Kidney (tissue), 14 donors: ENCODE results near the gene TSSK1B. TPM values are rescaled to one million over a fixed set of nuclear protein-coding genes. Genes with fewer than 3 reads are reported as not detected.

Experiments
- DNase-seq, 5 donors: peaks; one replicate each; pipeline ENCODE4 v3.0.0-alpha.2; 2013 to 2020
- FAIRE-seq: peaks from 2 replicates; lab custom pipeline; 2012; peaks lifted over from hg19 to GRCh38; lab: Jason Lieb, UNC
- H3K27ac ChIP-seq, 2 donors: one replicate each; pipeline ENCODE4 v1.7.0; 2013; ENCODE audit warnings: low read depth in 2 of 2, low read length in 2 of 2, inconsistent platforms in 1 of 2
- H3K27me3 ChIP-seq: one replicate; pipeline ENCODE4 v1.7.1; 2013; ENCODE audit warnings: low read length, inconsistent platforms; ENCODE audit not compliant: control insufficient read depth, insufficient read depth
- H3K36me3 ChIP-seq, 3 donors: one replicate each; pipeline versions ENCODE4 v1.7.0 to v1.7.1; 2013; ENCODE audit warnings: low read length in 3 of 3, control low read depth in 1 of 3, inconsistent platforms in 1 of 3; ENCODE audit not compliant: insufficient read depth in 3 of 3, control insufficient read depth in 2 of 3
- H3K4me1 ChIP-seq, 3 donors: one replicate each; pipeline versions ENCODE4 v1.7.0 to v1.7.1; 2013; ENCODE audit warnings: low read length in 3 of 3, inconsistent platforms in 1 of 3, low read depth in 1 of 3; ENCODE audit not compliant: control insufficient read depth in 2 of 3, insufficient read depth in 2 of 3
- H3K4me3 ChIP-seq, 3 donors: one replicate each; pipeline versions ENCODE4 v1.7.0 to v1.8.1; 2013; ENCODE audit warnings: low read length in 3 of 3, control low read depth in 1 of 3, inconsistent platforms in 1 of 3
- H3K9ac ChIP-seq, 3 donors: one replicate each; pipeline versions ENCODE4 v1.7.0 to v1.7.1; 2013; ENCODE audit warnings: low read length in 3 of 3, control low read depth in 1 of 3, inconsistent platforms in 1 of 3
- H3K9me3 ChIP-seq, 3 donors: one replicate each; pipeline versions ENCODE4 v1.7.0 to v1.7.1; 2013; ENCODE audit warnings: low read length in 3 of 3, control low read depth in 1 of 3, inconsistent platforms in 1 of 3; ENCODE audit not compliant: control insufficient read depth in 2 of 3, insufficient read depth in 1 of 3
- intact Hi-C: fragments of 100-400 bp; cut with DNase I; formaldehyde crosslinking; loops from one replicate; pipeline ENCODE4 v1.11.1; 2022
- polyA plus RNA-seq: library from polyadenylated mRNA; stranded (reverse); fragments of 350-450 nt; fragmentation: Illumina TruSeq; extraction: RNeasy Lipid Tissue Mini Kit (QIAGEN cat#74804); gene quantifications from one replicate; pipeline ENCODE4 v1.2.3, GENCODE V29; 2014; ENCODE audit warnings: low read depth, low replicate concordance; ENCODE audit not compliant: insufficient read depth
- total RNA-seq: library from RNA; stranded (reverse); fragmentation: NEBNext Ultra II Directional; extraction: Animal tissue kit (Norgen Biotek cat#: 25700); gene quantifications from one replicate; pipeline ENCODE4 v1.2.1, GENCODE V29; 2021
- TF ChIP-seq, protein P1 (sequence below): IDR thresholded peaks from 3 replicates; pipeline ENCODE4 v1.5.1; 2012; ENCODE audit warnings: mild to moderate bottlenecking, moderate library complexity, borderline replicate concordance; ENCODE audit not compliant: insufficient read depth; ENCODE audit errors: extremely low read depth
- donor health status: control.
- donor health status: control.
- donor health status: control.
- donor health status: control.
- donor health status: control.
- donor health status: DM: yes; HTN: yes; CAD: no.
- donor health status: Normal renal cell carcinoma (clear cell type).

Gene TSSK1B
- total and polyA plus RNA-seq, 2 donors from 2014 or later = 0.13 TPM; not detected in 1

DNA sequence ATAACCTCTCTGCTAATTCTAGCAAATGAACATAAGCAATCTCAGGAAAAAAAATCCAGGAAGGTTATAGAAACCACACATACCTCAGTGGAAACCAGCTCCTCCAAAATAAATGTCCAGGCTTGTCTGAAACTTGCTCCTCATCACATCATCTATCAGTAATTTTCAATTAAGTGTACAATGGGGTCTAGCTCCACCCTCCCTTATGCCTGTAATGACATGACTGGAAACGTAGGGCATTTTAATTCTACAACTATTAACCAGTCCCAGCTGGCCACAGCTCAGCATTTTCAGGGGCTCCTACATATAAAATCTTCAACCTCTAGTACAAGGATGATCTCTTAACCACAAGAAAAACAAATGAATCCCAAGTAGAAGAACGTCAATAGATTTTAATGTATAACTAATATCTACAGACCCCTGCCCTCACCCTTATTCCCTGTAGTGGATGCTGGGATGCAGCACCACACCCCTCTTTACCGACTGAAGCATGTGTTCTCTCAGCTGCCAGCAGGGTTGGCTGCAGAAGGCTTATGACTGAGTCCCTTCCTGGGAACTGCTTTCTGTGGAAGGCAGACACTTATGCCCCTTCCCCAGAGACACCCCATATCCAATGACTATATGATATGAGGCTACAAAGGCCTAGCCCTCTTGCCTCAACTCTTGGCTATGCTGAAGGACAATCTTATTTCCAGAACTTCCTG is 6.8 kb downstream of the TSSK1B start:
- no peaks in the 10 kb centered on the region for H3K9me3 ChIP-seq
- H3K9ac ChIP-seq = no peak overlapping the region
- DNase-seq (no peak), FAIRE-seq (no peak)
- H3K27ac ChIP-seq = no peak overlapping the region
- TF ChIP-seq, protein P1, sequence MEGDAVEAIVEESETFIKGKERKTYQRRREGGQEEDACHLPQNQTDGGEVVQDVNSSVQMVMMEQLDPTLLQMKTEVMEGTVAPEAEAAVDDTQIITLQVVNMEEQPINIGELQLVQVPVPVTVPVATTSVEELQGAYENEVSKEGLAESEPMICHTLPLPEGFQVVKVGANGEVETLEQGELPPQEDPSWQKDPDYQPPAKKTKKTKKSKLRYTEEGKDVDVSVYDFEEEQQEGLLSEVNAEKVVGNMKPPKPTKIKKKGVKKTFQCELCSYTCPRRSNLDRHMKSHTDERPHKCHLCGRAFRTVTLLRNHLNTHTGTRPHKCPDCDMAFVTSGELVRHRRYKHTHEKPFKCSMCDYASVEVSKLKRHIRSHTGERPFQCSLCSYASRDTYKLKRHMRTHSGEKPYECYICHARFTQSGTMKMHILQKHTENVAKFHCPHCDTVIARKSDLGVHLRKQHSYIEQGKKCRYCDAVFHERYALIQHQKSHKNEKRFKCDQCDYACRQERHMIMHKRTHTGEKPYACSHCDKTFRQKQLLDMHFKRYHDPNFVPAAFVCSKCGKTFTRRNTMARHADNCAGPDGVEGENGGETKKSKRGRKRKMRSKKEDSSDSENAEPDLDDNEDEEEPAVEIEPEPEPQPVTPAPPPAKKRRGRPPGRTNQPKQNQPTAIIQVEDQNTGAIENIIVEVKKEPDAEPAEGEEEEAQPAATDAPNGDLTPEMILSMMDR = no peak
- H3K4me1 ChIP-seq = no peaks in the 10 kb centered on the region
- H3K27me3 ChIP-seq = no peaks in the 10 kb centered on the region
- H3K36me3 ChIP-seq = no peaks in the 10 kb centered on the region
- H3K4me3 ChIP-seq = no peak overlapping the region
- intact Hi-C loops = no loop called here

DNA sequence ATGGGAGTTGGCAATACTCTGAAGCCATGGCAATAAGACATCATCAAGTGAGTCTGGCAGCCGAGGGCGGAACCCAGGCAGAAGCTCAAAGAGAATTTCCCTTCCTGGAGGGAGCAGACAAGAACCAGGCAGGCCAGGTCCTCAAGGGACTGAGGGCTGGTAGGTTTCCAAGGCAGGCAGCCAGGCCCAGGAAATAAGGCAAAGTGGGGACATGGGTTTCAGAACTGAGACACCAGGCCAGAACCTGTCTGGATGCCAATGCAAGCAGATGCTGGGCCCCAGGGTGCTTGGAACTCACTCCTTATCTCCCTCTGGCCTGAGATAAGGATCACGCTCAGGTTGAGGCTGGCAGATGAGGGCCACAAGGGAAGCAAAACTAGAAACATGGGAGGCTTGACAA is 8.9 kb downstream of the TSSK1B start:
- H3K27ac ChIP-seq = no peak overlapping the region
- H3K27me3 ChIP-seq = no peaks in the 10 kb centered on the region
- no peaks in the 10 kb centered on the region for H3K36me3 ChIP-seq
- H3K9ac ChIP-seq = no peak overlapping the region
- FAIRE-seq (no peak), DNase-seq (no peak)
- H3K9me3 ChIP-seq = no peaks in the 10 kb centered on the region
- no peak overlapping the region for H3K4me3 ChIP-seq
- no peaks in the 10 kb centered on the region for H3K4me1 ChIP-seq
- TF ChIP-seq, protein P1 = no peak
- intact Hi-C loops = no loop called here

DNA sequence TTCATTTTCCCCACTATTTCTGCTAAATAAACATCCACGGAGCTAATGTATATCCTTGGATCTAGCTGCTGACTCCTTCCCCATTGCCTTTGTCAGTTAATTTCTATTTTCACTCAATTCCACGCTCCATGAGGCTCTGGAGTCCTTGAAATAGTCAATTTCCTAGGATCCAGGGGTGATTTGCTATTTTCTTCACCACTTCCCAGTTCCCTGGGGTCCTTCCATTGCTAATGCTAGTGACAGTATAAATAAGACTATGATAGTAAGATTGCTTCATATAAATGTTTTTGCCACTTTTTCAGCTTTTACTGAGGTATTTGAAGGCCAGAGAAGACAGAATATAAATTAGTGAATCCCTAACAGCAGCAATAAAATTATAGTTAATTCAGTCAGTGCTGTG is 13.1 kb downstream of the TSSK1B start:
- Histone ChIP-seq H3K9me3 (no peaks in the 10 kb centered on the region), H3K4me1 (no peaks in the 10 kb centered on the region), H3K36me3 (no peaks in the 10 kb centered on the region), H3K27ac (no peak overlapping the region), H3K27me3 (no peaks in the 10 kb centered on the region), H3K4me3 (no peak overlapping the region), H3K9ac (no peak overlapping the region)
- TF ChIP-seq, protein P1 = no peak
- intact Hi-C loops = no loop called here
- FAIRE-seq (no peak), DNase-seq (no peak)
